Activated T-cell treated with anti-CD3 and anti-CD28 coated beads for 24 hours (primary cell): ENCODE data around the gene ADGB.

ENCODE experiments used
- DNase-seq: peaks from one replicate; pipeline ENCODE4 v3.0.0-alpha.2; 2020; ENCODE audit warnings: low read depth

The ADGB gene

GRCh38 chr6:146862508-146862919, 263.7 kb downstream of the ADGB start:
- DNase-seq = no peak

DNA sequence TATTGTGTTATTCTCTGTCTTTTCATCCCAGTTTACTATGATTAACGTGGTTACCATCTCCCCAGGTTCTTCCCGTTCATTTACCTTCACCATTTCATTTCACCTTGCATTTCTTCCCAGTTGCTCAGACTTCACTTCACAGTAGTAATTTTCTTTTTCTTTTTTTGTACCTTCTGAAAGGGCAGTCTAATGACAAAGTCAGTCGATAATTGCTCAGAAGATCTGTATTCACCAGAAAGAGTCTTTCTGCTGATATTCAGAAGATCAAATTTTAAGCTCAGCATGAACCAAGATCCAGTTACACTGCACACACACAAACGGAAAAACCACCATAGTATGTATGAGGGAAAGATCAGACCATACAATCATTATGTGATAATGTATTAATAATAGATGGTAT, 265.5 kb downstream of the ADGB start:
- DNase-seq = no peak

DNA sequence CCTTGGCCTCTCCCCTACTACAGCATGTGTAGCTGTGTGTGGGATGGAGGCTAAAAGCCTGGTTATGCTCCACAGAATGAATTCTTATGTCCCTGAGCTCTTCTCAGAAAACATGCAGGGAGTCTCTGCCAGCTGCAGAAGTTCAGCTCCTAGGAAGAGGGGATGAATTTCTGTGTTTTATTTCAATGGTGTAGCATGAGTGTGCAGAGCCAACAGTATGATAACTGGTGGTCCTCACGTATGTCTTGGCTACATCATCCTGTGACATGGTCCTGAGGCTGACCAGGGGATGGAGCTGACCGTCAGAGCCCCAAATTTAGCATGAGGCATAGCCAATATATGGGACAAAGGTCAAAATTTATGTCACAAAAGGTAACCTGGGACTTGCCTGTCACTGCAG, 266.1 kb downstream of the ADGB start:
- no peak for DNase-seq
